ENCODE data around the gene HMOX2. TPM values are rescaled to one million over a fixed set of nuclear protein-coding genes. Genes with fewer than 3 reads are reported as not detected.

HMOX2 gene
- total and polyA plus RNA-seq, 2 donors from 2014 or later, result 56.4 to 116 TPM

- H3K36me3 ChIP-seq (ENCODE audit: control insufficient read depth in 2 of 3, insufficient read depth in 3 of 3, low read length in 3 of 3), result peaks cover 12 to 58% (median 47%) of the 10 kb centered on the region in 3 donors
- DNase-seq (no peak), FAIRE-seq (no peak)
- no peak overlapping the region for H3K4me3 ChIP-seq (ENCODE audit: low read length in 3 of 3)
- no peak for TF ChIP-seq CTCF (IDR thresholded peaks at IDR 0.05; ENCODE audit: borderline replicate concordance, extremely low read depth, insufficient read depth)
- no peaks in the 10 kb centered on the region for H3K9me3 ChIP-seq (ENCODE audit: control insufficient read depth in 2 of 3, insufficient read depth in 1 of 3, low read length in 3 of 3)
- no peaks in the 10 kb centered on the region for H3K4me1 ChIP-seq (ENCODE audit: control insufficient read depth in 2 of 3, insufficient read depth in 2 of 3, low read depth in 1 of 3, low read length in 3 of 3)
- no peak overlapping the region for H3K9ac ChIP-seq (ENCODE audit: low read length in 3 of 3)
- H3K27me3 ChIP-seq (ENCODE audit: control insufficient read depth, insufficient read depth, low read length), result no peaks in the 10 kb centered on the region
- H3K27ac ChIP-seq (ENCODE audit: low read depth in 2 of 2, low read length in 2 of 2), result no peak overlapping the region
- intact Hi-C loops (cut with DNase I), result no loop called here
These were observed 33.8 kb upstream of the HMOX2 start for GRCh38 chr16:4442371-4442770.

- no peak for FAIRE-seq
- intact Hi-C loops (cut with DNase I), result no loop called here
- Histone ChIP-seq H3K9ac (ENCODE audit: low read length in 3 of 3) (no peak overlapping the region), H3K36me3 (ENCODE audit: control insufficient read depth in 2 of 3, insufficient read depth in 3 of 3, low read length in 3 of 3) (peaks cover 12 to 61% (median 47%) of the 10 kb centered on the region in 3 donors), H3K4me1 (ENCODE audit: control insufficient read depth in 2 of 3, insufficient read depth in 2 of 3, low read depth in 1 of 3, low read length in 3 of 3) (no peaks in the 10 kb centered on the region), H3K4me3 (ENCODE audit: low read length in 3 of 3) (no peak overlapping the region), H3K27me3 (ENCODE audit: control insufficient read depth, insufficient read depth, low read length) (no peaks in the 10 kb centered on the region), H3K27ac (ENCODE audit: low read depth in 2 of 2, low read length in 2 of 2) (no peak overlapping the region), H3K9me3 (ENCODE audit: control insufficient read depth in 2 of 3, insufficient read depth in 1 of 3, low read length in 3 of 3) (no peaks in the 10 kb centered on the region)
- TF ChIP-seq CTCF (IDR thresholded peaks at IDR 0.05; ENCODE audit: borderline replicate concordance, extremely low read depth, insufficient read depth), result no peak
- DNase-seq, result no peak
These were observed 32.9 kb upstream of the HMOX2 start for GRCh38 chr16:4443271-4443670.

- Histone ChIP-seq H3K4me1 (ENCODE audit: control insufficient read depth in 2 of 3, insufficient read depth in 2 of 3, low read depth in 1 of 3, low read length in 3 of 3) (no peaks in the 10 kb centered on the region), H3K9ac (ENCODE audit: low read length in 3 of 3) (no peak overlapping the region), H3K27ac (ENCODE audit: low read depth in 2 of 2, low read length in 2 of 2) (no peak overlapping the region), H3K36me3 (ENCODE audit: control insufficient read depth in 2 of 3, insufficient read depth in 3 of 3, low read length in 3 of 3) (peaks cover 12 to 61% (median 50%) of the 10 kb centered on the region in 3 donors), H3K27me3 (ENCODE audit: control insufficient read depth, insufficient read depth, low read length) (no peaks in the 10 kb centered on the region), H3K4me3 (ENCODE audit: low read length in 3 of 3) (no peak overlapping the region), H3K9me3 (ENCODE audit: control insufficient read depth in 2 of 3, insufficient read depth in 1 of 3, low read length in 3 of 3) (no peaks in the 10 kb centered on the region)
- TF ChIP-seq CTCF (IDR thresholded peaks at IDR 0.05; ENCODE audit: borderline replicate concordance, extremely low read depth, insufficient read depth), result no peak
- intact Hi-C loops (cut with DNase I), result no loop called here
- no peak for FAIRE-seq
- DNase-seq, result no peak
These were observed 32.2 kb upstream of the HMOX2 start for GRCh38 chr16:4443986-4444385.

- Histone ChIP-seq H3K4me1 (ENCODE audit: control insufficient read depth in 2 of 3, insufficient read depth in 2 of 3, low read depth in 1 of 3, low read length in 3 of 3) (no peaks in the 10 kb centered on the region), H3K9ac (ENCODE audit: low read length in 3 of 3) (no peak overlapping the region), H3K27me3 (ENCODE audit: control insufficient read depth, insufficient read depth, low read length) (no peaks in the 10 kb centered on the region), H3K4me3 (ENCODE audit: low read length in 3 of 3) (no peak overlapping the region), H3K36me3 (ENCODE audit: control insufficient read depth in 2 of 3, insufficient read depth in 3 of 3, low read length in 3 of 3) (peaks cover 0 to 41% (median 40%) of the 10 kb centered on the region in 3 donors), H3K27ac (ENCODE audit: low read depth in 2 of 2, low read length in 2 of 2) (no peak overlapping the region), H3K9me3 (ENCODE audit: control insufficient read depth in 2 of 3, insufficient read depth in 1 of 3, low read length in 3 of 3) (no peaks in the 10 kb centered on the region)
- intact Hi-C loops (cut with DNase I), result no loop called here
- no peak for TF ChIP-seq CTCF (IDR thresholded peaks at IDR 0.05; ENCODE audit: borderline replicate concordance, extremely low read depth, insufficient read depth)
- FAIRE-seq (no peak), DNase-seq (no peak)
These were observed 25.8 kb upstream of the HMOX2 start for GRCh38 chr16:4450430-4450829.

All from kidney (tissue), 14 donors.